SK-N-MC (cell line): Measurements from ENCODE around the gene ATP6V0A1.

Source experiments
- EZH2 ChIP-seq: fragments of 200-600 bp; sonication (generic); IDR thresholded peaks from one replicate; pipeline ENCODE4 v1.6.1; 2017; ENCODE audit warnings: antibody characterized with exemption
- POLR2AphosphoS5 ChIP-seq: IDR thresholded peaks from 2 replicates; pipeline ENCODE4 v1.6.1; 2012; ENCODE audit warnings: mild to moderate bottlenecking, low read depth, low read length, borderline replicate concordance

GRCh38 chr17:42555122-42555622 is 96.5 kb downstream of the ATP6V0A1 start:
- TF ChIP-seq POLR2AphosphoS5 (no peak), EZH2 (no peak)
